Measurements from ENCODE around the gene USH2A. TPM values are rescaled to one million over a fixed set of nuclear protein-coding genes. Genes with fewer than 3 reads are reported as not detected.
"Not testable (repeated sequence)": the region's sequence is repeated elsewhere in the genome, so short reads cannot be mapped to it uniquely, and the experiment has no call there.

The USH2A gene
- total and polyA plus RNA-seq, 2 donors = 0.16 TPM; not detected in 1

DNA sequence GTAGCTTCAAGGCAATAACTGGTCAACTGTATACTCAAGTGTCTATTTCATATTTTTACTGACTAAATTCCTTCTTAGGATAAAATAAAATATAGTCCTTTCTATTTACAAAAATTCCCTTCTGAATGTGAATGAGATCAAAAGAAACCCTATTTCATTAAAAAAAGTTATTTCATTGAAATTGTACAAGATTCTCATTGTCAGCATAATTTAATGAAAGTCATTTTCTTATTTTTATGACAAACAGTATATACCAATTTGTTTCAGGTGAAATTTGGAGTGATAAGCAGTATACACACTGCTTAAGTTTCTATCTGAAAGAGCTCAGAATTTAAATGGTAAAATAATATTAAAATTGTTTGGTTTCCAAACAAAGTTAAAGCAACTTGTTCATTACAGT, 269.2 kb downstream of the USH2A start:
- no peaks in the 10 kb centered on the region for H3K36me3 ChIP-seq (ENCODE audit: insufficient read depth)
- no peaks in the 10 kb centered on the region for H3K4me1 ChIP-seq (ENCODE audit: insufficient read depth)
- no peak overlapping the region for H3K27ac ChIP-seq (ENCODE audit: low read depth)
- H3K4me3 ChIP-seq (ENCODE audit: low read depth, low read length) = no peak overlapping the region
- DNase-seq (ENCODE audit: extremely low spot score) = no peak

DNA sequence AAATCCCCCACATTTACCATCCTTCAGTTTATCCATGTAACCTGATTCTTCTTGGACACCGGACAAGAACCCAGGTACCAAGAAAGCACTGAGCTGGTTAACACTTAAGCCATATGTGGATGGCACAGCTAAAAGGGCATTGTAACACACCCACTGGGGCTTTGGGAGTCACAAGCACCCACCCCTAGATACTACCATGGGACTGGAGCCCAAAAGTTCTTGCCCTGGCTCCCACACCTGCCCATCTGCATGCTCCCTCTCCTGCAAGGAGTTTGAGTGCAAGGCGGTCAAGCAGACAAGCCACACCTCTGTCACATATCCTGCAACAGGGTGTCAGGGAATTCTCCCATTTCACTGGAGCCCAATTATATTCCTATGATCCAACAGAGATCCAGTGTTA, 270.1 kb downstream of the USH2A start:
- Histone ChIP-seq H3K27ac (ENCODE audit: low read depth) (no peak overlapping the region), H3K4me1 (ENCODE audit: insufficient read depth) (no peaks in the 10 kb centered on the region), H3K36me3 (ENCODE audit: insufficient read depth) (no peaks in the 10 kb centered on the region), H3K4me3 (ENCODE audit: low read depth, low read length) (no peak overlapping the region)
- DNase-seq (ENCODE audit: extremely low spot score) = no peak
- WGBS = 95% methylated on average over 2 of the region's 2 CpGs

DNA sequence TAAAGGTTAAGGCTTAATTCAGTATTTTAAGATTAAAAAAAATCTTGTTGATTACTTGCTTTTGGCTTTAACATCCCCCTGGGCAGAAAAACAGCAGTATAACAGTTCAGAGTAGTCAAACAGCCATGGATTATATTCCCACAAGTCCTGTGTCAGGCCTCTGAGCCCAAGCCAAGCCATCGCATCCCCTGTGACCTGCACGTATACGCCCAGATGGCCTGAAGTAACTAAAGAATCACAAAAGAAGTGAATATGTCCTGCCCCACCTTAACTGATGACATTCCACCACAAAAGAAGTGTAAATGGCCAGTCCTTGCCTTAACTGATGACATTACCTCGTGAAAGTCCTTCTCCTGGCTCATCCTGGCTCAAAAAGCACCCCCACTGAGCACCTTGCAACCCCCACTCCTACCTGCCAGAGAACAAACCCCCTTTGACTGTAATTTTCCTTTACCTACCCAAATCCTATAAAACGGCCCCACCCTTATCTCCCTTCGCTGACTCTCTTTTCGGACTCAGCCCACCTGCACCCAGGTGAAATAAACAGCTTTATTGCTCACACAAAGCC, 277.7 kb downstream of the USH2A start:
- not testable (repeated sequence) for H3K36me3 ChIP-seq (ENCODE audit: insufficient read depth); H3K27ac ChIP-seq (ENCODE audit: low read depth); H3K4me1 ChIP-seq (ENCODE audit: insufficient read depth); H3K4me3 ChIP-seq (ENCODE audit: low read depth, low read length); DNase-seq (ENCODE audit: extremely low spot score)
- 83% methylated on average over 4 of the region's 7 CpGs for WGBS

DNA sequence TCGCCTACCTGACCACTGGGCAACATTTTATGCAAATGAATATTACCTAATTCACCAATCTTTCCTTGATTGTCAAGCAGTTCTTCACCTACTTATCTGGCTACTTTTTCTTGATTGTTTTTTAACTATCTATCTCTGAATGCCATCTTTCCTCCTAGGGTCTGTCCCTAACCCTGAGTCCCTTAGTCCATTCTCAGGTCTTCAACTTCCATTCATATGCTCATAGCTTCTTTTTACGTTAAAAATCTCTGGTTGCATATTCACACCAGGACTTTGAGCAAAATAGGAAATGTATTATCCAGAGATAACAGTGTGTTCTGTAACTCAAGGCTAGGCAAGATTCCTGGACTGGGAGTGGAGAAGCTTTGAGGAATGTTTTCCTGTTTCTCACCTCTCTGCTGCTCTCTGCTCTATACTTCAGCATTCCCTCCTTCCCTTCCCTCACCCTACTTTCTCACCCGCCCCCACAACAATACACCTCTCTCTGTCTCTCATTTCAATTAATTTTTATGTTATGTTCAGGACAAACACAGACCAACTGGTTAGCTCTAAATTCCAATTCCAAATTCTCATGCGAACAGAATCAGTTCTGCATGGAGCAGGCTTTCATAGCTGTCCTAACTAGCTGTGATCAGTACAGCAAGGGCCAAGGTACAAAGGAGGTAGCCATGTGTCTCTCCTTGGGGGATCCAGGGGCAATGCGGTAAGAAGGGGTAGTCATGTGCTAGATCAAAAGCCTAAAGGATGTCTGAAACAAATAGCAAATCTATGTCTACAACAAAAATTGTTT, 278.4 kb downstream of the USH2A start:
- no peak overlapping the region for H3K4me3 ChIP-seq (ENCODE audit: low read depth, low read length)
- DNase-seq (ENCODE audit: extremely low spot score) = no peak
- H3K36me3 ChIP-seq (ENCODE audit: insufficient read depth) = no peaks in the 10 kb centered on the region
- H3K27ac ChIP-seq (ENCODE audit: low read depth) = no peak overlapping the region
- WGBS = 83% methylated on average over 5 of the region's 5 CpGs
- no peaks in the 10 kb centered on the region for H3K4me1 ChIP-seq (ENCODE audit: insufficient read depth)

DNA sequence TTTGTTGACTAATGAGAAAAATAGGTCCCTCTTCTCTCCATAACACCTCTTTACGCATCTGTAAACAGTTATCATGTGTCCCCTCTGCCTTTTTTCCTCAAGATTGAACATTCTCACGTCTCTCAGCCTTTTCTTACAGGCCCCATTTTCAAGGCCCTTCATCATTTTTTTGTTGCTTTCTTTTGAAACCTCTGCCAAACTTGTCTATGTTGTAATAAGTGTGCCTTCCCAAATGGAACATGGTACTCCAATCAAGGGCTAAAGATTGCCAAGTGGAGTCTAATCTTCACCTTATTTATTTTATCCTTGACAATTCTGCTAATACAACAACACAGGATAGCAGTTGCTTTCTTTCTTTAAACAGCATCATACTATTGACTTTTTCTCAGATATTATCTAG, 280.3 kb downstream of the USH2A start:
- Histone ChIP-seq H3K36me3 (ENCODE audit: insufficient read depth) (no peaks in the 10 kb centered on the region), H3K4me1 (ENCODE audit: insufficient read depth) (no peaks in the 10 kb centered on the region), H3K27ac (ENCODE audit: low read depth) (no peak overlapping the region), H3K4me3 (ENCODE audit: low read depth, low read length) (no peak overlapping the region)
- no peak for DNase-seq (ENCODE audit: extremely low spot score)
- 93% methylated on average over 2 of the region's 2 CpGs for WGBS

DNA sequence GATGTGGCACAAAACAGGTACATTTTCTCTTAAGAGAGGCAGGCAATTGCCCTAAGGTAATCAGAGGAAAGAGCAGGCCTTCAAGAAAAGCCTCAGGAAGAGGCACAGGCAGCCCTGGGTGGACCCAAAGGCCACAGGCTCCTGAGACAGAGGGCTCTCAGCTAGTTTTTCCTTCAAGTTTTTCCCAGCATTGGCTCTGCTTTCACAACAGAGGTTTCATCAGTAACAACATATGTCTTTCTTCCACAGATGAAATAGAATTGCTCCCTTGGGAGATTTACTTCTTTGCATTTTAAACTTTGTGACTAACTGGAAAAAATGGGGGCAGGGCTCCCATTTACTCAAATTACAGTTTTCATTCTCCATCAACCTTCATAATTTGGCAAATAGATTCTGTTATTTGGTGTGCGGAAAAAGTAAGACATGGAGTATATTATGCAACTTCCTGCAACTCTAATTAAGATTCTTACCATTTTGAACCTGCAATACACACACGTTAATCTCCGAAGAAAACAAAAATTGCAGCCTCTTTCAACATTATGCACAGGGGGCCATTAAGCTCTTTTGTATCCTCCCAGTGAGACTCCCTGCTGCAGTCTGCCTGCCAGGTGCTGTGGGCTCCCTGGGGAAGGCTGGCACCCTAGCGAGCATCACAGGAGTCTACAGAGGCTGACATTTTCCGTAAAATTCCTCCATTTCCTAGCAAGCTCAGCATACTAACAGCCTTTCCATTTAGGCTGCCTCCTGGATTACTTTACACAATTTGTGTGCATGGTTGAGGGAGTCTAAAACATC, 282.3 kb downstream of the USH2A start:
- Histone ChIP-seq H3K4me3 (ENCODE audit: low read depth, low read length) (no peak overlapping the region), H3K36me3 (ENCODE audit: insufficient read depth) (no peaks in the 10 kb centered on the region), H3K4me1 (ENCODE audit: insufficient read depth) (no peaks in the 10 kb centered on the region), H3K27ac (ENCODE audit: low read depth) (no peak overlapping the region)
- WGBS = 56% methylated on average over 5 of the region's 5 CpGs
- no peak for DNase-seq (ENCODE audit: extremely low spot score)

DNA sequence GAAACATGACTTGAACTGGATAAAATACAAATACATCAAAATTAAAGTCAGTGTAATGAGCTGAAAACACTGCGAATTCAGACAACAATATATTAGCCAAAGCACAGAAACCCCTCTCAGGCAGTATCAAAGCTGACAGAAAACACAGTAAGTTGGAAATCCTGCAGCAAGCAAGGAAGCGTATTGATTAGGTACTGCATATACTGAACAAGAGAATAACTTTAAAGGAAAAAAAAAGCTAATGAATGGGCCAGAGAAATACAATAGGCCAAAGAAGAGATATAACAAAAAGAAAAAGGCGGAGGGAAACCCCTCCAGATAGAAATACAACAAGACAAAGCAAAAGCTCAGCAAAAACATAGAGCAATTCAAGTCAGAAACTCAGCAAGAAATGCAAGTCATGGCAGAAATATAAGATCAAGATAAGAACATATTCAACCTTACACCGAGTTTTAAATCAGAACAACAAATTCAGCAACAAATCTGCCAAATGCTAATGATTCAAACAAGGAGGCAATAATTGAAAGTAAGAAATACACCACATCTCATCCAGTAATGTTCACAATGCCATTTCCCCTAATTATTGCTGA, 299.0 kb downstream of the USH2A start:
- Histone ChIP-seq H3K4me1 (ENCODE audit: insufficient read depth) (no peaks in the 10 kb centered on the region), H3K36me3 (ENCODE audit: insufficient read depth) (no peaks in the 10 kb centered on the region), H3K27ac (ENCODE audit: low read depth) (no peak overlapping the region), H3K4me3 (ENCODE audit: low read depth, low read length) (no peak overlapping the region)
- no peak for DNase-seq (ENCODE audit: extremely low spot score)
- WGBS = 88% methylated on average over 4 of the region's 4 CpGs

DNA sequence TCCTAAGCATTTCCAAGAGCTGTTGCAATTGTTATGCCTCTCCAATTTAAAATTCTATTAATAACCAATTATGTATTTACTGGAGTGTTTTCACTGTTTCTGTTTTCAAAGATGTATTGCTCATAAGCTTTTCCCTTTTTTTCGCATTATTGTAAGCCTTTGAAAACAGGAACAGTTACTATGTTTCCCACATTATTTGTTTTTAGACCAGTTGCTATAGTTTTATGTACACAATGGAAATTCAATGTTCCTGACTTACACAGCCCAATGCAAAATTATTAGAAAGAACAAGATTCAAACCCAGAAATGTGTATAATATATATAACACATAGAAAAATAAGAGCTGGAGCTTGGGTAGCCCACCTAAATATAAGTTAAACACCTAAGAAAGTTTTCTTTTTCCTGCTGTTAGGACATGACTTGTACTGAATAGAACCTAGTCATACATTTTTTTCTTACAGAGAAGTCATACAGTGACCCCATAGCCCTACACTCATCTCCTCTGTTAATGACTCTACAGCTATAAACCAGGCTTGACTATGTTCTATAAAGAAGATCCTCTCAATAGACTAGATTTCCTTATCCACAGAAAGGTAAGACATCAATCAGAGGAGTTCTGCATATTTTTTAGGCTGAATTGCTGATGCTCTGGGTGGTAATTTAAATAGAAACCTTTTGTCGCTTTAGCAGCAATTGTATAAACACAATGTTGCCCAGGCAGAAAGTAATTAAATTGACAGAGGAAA, 299.6 kb downstream of the USH2A start:
- Histone ChIP-seq H3K4me3 (ENCODE audit: low read depth, low read length) (no peak overlapping the region), H3K4me1 (ENCODE audit: insufficient read depth) (no peaks in the 10 kb centered on the region), H3K27ac (ENCODE audit: low read depth) (no peak overlapping the region), H3K36me3 (ENCODE audit: insufficient read depth) (no peaks in the 10 kb centered on the region)
- DNase-seq (ENCODE audit: extremely low spot score) = no peak
- 84% methylated on average over 2 of the region's 2 CpGs for WGBS

DNA sequence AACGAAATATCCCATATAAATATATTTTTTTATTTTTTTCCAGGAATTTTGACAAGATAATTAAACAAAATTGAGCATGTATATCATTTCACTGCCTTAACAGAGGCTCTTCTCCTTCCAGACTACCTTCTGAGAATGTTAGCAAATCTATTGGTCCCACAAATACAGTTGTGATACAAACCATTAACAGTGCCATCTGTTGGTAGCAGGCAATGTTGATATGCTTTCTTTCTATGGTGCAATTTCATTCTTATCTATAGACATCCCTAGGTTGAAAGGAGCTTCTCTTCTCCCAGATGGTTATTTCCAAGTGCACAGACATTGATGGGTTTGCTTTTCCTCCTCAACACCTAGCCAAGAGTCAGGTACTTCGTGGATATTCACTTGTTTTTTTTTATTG, 303.6 kb downstream of the USH2A start:
- no peaks in the 10 kb centered on the region for H3K4me1 ChIP-seq (ENCODE audit: insufficient read depth)
- H3K27ac ChIP-seq (ENCODE audit: low read depth) = no peak overlapping the region
- no peak for DNase-seq (ENCODE audit: extremely low spot score)
- WGBS = 72% methylated on average over 2 of the region's 2 CpGs
- H3K4me3 ChIP-seq (ENCODE audit: low read depth, low read length) = no peak overlapping the region
- no peaks in the 10 kb centered on the region for H3K36me3 ChIP-seq (ENCODE audit: insufficient read depth)

DNA sequence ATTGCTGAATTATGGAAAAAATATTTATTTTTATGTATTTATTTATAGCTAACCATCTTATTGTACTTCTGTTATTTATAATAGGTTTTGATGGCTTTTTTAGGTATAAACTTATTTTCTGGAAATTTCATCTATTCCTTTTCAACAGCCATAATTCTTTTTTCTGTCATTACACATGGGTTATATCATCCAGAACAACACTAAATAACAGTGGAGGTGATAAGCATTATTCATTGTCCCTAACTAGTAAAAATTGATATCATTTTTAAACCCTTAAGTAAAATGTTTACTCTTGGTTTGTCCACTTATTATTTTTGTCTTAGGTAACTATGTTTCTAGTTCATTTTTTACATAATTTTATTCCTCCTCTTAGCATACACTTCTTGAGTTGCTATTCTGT, 309.1 kb downstream of the USH2A start:
- Histone ChIP-seq H3K36me3 (ENCODE audit: insufficient read depth) (no peaks in the 10 kb centered on the region), H3K4me3 (ENCODE audit: low read depth, low read length) (no peak overlapping the region), H3K4me1 (ENCODE audit: insufficient read depth) (no peaks in the 10 kb centered on the region), H3K27ac (ENCODE audit: low read depth) (no peak overlapping the region)
- DNase-seq (ENCODE audit: extremely low spot score) = no peak

DNA sequence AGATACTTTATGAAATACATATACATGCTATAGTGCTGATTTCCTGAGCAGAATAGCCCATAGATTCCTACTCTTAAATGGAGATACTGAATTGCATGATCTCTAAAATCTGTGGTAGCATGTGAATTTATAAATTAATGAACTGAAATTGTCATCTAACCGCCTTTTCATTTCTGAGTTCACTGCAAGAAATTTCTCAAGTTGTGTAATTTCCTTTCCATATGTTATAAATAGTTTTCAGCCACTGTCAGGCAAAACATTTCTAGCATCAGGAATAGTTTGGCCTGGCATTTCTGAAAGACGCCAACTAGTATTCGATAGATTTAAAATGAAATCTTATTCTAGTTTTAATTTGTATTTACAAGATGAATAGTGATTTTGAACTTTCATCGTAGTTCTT, 310.1 kb downstream of the USH2A start:
- Histone ChIP-seq H3K27ac (ENCODE audit: low read depth) (no peak overlapping the region), H3K4me3 (ENCODE audit: low read depth, low read length) (no peak overlapping the region), H3K36me3 (ENCODE audit: insufficient read depth) (no peaks in the 10 kb centered on the region), H3K4me1 (ENCODE audit: insufficient read depth) (no peaks in the 10 kb centered on the region)
- no peak for DNase-seq (ENCODE audit: extremely low spot score)
- WGBS = 90% methylated on average over 4 of the region's 4 CpGs

DNA sequence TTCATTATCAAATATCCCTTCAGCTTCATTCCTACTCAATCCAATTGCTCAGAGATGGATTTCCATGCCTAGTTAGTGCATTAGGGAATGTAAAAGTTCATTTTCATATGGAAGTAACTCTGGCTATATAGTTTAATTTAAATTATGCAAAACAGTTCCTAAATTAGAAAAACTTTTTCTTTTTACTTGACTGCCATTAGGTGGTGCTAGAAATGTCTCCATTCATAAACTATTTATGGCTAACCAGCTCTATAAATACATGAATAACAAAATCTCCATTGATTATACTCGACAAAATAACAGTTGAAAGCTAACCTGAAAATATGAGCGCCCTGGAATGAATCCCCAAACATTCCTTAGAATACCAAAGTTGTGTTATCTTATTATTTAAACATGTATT, 311.4 kb downstream of the USH2A start:
- H3K4me3 ChIP-seq (ENCODE audit: low read depth, low read length) = no peak overlapping the region
- WGBS = 60% methylated on average over 2 of the region's 2 CpGs
- H3K27ac ChIP-seq (ENCODE audit: low read depth) = no peak overlapping the region
- no peaks in the 10 kb centered on the region for H3K36me3 ChIP-seq (ENCODE audit: insufficient read depth)
- no peaks in the 10 kb centered on the region for H3K4me1 ChIP-seq (ENCODE audit: insufficient read depth)
- DNase-seq (ENCODE audit: extremely low spot score) = no peak

DNA sequence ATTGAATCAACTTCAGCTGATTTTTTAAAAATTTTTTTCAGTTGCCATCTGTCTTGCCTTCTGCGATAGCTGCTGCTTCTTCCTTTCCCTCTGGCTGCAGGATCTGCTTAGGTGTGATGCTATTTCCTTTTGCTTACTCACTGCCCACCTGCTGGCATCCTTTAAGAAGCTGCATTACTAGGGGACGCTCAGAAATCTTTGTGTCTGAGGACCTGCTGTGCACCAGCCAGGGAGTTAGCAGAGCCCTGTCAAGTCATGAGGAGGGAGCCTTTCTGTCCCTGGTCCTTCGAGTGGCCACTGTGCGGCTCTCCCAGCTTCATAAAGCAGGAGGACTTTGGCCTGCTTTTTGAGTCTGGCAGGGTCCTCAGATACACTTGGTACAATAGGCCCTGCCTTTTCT, 327.8 kb downstream of the USH2A start:
- DNase-seq (ENCODE audit: extremely low spot score) = no peak
- Histone ChIP-seq H3K4me3 (ENCODE audit: low read depth, low read length) (no peak overlapping the region), H3K27ac (ENCODE audit: low read depth) (no peak overlapping the region), H3K4me1 (ENCODE audit: insufficient read depth) (no peaks in the 10 kb centered on the region), H3K36me3 (ENCODE audit: insufficient read depth) (peaks cover 2% of the 10 kb centered on the region)
- WGBS = 72% methylated on average over 4 of the region's 4 CpGs

Data from urinary bladder (tissue), 4 donors.